ENCODE measurements around the gene GABRD. TPM values are rescaled to one million over a fixed set of nuclear protein-coding genes. Genes with fewer than 3 reads are reported as not detected.
A peak's percentile ranks its signal among the peaks of the same experiment; 100 is the strongest.

GABRD gene
- total RNA-seq, 1 donor from 2014 or later = not detected

- no peak for DNase-seq (ENCODE audit: low spot score)
- ATAC-seq = no peak
These were observed 14.0 kb downstream of the GABRD start for GRCh38 chr1:2033165-2033564.

GRCh38 chr1:2036287-2036686 is 17.1 kb downstream of the GABRD start:
- ATAC-seq (no peak), DNase-seq (ENCODE audit: low spot score) (no peak)

DNA sequence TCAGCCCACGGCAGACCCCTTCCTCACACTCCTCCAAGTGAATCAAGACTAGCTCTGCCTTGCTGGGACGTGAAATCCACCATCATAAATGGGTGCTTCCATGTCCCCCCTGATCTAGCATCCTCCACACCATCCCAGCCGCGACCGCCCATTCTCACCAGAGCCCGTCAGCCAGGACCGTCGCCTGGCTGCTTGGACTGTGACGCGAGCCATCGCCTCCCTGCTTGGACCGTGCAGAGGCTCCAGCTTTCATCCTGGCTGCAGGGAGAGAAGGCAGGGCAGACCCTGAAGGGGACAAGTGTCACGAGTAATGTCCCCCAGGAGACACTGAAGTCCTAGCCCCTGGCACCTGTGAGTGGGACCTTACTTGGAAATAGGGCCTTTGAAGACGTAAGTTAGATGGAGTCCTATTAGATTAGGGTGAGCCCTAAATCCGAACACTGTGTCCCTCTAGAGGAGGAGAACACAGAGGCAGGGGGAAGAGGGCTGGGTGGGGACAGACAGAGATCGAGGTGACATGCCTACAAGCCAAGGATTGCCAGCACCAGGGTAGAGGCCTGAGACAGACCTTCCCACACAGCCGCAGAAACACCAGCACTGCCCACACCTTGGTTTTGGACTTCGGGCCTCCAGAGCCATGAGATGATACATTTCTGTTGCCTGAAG is 18.3 kb downstream of the GABRD start:
- no peak for DNase-seq (ENCODE audit: low spot score)
- ATAC-seq = peak; percentile 14

GRCh38 chr1:2038229-2038628 is 19.1 kb downstream of the GABRD start:
- ATAC-seq (no peak), DNase-seq (ENCODE audit: low spot score) (no peak)

DNA sequence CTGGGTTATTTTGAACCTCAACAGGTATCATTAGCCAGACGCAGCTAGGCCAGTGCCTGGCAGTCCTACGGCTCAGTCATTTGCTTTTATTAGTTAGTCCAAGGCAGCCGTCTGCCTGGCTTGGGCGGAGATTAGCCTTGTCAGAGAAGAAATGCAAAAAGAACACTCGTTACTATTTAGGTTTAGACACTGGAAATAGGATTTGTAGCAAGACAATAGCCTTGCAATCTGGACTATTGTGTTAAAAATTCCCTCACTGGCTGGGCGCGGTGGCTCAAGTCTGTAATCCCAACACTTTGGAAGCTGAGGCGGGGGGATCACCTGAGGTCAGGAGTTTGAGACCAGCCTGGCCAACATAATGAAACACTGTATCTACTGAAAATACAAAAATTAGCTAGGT is 20.1 kb downstream of the GABRD start:
- ATAC-seq (no peak), DNase-seq (ENCODE audit: low spot score) (no peak)

DNA sequence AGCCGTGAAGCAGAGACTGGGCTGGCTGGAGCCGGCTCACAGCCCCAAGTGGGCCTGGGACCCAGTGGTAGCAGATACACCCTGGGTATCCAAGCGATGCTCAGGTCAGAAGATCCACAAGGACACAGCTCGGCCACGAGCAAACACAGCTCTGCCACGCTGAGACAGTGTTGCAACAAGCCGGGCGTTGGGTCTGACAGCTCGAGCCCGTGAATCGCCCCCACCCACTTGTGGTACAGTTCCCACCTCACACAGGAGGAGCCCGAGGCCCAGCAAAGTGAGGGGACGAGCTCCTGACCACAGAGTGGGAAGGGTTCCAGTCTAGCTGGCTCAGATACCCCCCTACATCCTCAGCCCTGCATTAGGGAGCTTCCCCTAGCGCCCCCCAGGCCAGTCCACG is 22.2 kb downstream of the GABRD start:
- no peak for ATAC-seq
- no peak for DNase-seq (ENCODE audit: low spot score)

DNA sequence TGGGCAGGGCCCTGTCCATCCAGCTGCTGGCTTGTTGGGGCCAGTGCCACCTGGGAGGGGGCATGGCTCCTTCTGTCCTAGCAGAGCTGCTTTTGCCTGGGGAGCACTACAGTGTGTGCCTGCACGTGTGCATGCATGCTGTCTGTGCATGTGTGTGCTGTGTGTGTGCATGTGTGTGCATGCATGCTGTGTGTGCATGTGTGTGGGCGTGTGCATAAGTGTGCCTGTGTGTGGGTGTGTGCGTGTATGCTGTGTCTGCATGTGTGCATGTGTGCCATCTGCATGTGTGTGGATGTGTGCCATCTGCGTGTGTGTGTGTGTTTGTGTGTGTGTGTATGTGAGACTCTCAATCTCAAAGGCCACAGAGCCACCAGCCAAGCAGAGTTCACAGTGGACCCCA is 22.7 kb downstream of the GABRD start:
- no peak for ATAC-seq
- no peak for DNase-seq (ENCODE audit: low spot score)

DNA sequence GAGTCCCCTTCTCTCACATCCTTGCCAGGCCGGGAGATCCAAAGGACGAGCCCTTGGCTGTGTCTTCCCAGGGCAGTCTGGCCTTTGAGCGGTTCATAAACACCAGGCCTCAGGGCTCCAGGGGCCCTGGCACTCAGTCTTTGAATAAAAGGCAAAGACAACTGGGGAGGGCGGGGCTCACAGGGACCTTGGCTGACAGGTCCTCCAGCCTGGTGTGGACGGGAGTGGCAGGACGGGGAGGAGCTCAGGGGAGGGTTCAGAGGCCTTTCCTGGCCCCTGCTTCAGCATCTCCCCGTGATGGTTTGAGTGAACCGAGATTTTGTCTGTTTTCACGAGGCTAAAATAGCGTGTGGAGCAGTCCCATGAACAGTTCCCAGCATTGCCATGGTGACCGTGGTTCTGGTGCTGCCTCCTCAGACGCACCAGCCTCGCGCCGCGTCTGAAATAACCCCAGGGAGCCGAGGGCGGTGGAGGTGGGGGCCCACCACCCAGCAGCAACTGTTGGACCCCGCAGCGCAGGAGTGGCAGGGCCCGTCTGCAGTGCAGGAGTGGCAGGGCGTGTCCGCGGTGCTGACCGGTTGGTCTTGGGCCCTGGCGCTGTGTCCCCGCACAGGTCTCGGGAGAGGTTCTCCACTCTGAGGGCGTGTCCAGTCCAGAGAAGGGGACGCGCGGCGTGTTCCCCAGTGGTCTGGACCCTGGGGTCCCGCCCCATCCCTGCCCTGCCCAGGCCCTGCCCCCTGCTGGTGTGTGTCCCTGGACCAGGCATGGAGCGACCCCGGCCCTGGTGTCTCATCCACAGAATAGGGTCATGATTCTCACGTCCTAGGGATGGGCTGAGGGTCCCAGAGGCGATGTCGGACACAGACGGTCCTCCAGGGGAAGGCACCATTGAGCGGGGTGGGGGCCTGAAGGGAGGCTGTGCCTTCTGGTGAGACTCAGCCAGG is 24.0 kb downstream of the GABRD start:
- ATAC-seq = no peak
- DNase-seq (ENCODE audit: low spot score) = no peak

DNA sequence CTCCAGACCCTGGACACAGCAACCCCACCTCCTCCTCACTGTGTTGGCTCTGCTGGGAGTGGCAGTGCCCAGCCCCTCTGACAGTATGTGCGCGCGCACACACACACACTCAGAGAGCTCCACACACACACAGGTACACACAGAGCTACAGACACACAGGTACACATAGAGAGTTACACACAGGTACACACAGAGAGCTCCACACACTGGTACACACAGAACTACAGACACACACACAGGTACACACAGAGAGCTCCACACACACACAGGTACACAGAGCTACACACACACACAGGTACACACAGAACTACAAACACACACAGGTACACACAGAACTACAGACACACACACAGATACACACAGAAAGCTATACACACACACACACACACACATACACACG is 24.7 kb downstream of the GABRD start:
- ATAC-seq (no peak), DNase-seq (ENCODE audit: low spot score) (no peak)

GRCh38 chr1:2044510-2045319 is 25.6 kb downstream of the GABRD start:
- peak; percentile 51 for ATAC-seq
- DNase-seq (ENCODE audit: low spot score) = peak; percentile 77

DNA sequence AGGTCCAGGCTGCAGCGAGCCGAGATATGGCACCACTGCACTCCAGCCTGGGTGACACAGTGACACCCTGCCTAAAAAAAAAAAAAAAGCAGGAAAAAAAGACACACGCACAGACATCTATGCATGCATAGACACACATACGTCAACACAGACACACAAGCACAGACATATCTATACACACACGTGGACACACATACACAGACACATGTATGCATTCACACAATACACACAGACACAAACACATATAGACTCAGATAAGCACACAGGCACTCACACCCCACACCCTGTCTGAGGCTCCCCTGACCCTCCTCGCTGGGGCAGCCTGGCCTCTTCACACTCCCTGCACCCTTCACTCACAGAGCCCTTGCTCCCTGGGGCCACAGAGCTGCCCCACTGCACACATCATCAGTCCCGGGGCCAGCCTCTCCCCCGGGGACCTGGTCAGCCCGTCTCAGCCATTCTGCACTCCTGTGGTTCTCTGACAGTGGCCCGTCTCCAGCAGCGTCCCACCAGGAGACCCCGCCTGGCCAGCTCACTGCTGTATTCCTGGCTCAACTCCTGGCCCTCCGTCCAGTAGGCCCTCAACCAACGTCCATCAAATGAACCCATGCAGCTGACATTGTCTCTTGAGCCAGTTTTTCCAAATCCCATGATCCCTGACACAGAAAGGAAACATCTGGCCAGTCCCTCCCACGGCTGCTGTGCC is 26.5 kb downstream of the GABRD start:
- no peak for ATAC-seq
- DNase-seq (ENCODE audit: low spot score) = no peak

DNA sequence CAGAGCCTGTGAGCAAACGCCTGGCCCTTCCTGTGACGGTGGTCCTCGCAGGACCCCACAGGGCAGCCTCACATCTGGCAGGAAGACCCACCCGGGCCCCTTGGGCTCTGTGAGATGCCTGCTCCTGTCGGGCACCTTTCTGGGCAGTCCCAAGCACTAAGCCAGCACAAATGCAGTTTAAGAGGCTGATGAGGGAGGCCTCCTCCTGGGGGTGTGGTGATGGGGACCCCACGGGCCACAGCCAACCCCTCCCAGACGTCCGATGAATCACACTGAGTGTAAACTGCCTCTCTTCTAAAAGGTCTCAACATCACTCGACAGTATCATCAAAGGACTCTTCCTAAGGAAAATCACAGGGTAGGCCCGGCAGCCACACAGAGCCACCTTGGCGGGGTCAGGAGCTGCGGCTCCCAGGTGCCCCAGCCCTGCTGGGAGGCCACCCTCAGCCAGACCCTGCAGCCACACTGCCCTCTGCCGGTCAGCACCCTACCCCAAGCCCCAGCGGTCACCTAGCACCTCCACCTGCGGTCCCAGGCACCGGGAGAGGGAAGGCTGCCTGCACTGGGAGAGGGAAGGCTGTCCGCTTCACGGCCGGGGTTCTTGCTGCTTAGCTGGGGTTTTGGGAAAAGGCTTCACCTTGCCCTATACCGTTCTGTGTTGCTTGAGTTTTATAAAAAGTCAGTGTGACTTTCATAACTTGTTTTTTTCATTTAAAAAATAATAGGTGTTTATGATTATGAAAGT is 27.2 kb downstream of the GABRD start:
- ATAC-seq (peak; percentile 57), DNase-seq (ENCODE audit: low spot score) (peak; percentile 88)

DNA sequence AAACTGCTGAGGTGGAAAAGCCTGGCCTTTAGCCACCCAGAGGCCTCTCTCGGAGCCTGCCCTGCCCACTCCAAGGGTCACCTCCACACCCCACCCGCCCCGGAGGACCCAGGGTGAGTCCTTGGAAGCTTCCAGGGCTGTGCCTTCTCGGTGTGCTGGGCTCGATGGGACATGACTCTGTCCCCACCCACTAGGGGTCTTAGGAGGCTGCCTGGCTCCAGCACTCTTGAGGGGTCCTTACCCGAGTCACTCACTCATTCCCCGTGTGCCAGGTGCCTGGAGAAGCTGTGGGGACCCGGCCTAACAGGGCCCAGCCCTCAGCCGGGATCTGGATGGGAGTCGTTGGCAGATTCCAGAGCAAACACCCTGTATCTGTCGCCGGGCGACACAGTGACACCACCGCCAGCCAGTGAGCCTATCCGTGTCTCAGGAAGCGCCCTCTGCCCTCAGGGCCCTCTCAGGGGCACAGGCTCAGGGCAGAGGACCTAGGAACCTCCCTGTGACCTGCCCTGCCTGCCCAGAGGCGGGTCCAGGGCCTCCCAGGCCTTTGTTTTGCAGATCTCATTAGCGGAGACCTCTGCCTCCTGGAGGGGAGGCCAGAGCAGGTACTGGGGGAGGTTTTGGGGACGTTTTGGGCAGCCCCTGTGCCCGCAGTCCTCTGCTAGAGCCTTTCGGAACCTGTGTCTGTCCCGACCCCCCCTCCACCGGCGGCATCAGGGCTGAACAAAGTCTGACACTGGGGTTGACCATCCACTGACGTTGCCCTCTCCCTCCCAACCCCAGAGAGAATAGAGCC is 28.0 kb downstream of the GABRD start:
- DNase-seq (ENCODE audit: low spot score) (peak; percentile 94), ATAC-seq (peak; percentile 67)

GRCh38 chr1:2047749-2048729 is 28.9 kb downstream of the GABRD start:
- ATAC-seq = no peak

GRCh38 chr1:2049225-2049717 is 30.1 kb downstream of the GABRD start:
- DNase-seq (ENCODE audit: low spot score) (peak; percentile 73), ATAC-seq (peak; percentile 16)

More at GRCh38 chr1:2047749-2048729, 28.9 kb downstream of the GABRD start:
- DNase-seq (ENCODE audit: low spot score) = peak; percentile 87

DNA sequence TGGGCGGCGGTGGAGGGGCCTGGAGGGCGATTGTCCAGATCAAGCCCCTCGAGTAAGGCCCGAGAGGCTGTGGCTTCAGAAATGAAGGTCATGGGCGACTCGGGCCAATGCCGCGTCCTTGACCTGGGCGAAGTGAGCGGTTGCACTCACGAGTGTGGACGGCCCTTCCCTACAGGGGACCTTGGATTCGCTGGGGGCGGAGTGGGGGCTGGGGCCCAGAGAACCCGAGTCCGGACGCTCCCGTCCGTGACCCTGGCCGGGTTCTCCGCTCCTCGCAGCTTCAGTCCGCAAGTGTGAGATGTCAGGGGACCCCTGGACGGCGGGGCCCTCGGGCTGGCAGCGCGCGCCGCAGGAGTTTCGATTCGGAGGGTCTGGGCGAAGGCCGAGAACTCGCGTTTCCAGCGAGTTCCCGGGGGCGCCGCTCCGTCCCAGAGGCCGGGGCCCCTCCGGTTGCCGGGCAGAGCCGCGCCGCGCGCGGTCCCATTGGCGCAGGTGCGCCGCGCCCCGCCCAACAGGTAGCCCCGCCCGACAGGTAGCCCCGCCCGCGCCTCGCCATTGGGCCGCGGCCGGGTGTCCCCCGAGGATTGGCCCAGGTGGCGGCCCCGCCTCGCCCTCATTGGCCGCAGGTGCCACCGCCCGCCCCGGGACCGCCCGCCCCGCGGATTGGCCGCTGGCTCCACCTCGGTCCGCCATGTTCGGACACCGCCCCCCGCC is 30.7 kb downstream of the GABRD start, which contains the start of gene PRKCZ:
Gene PRKCZ, plus strand, starts transcription at position 694 of the 714 bp plus-strand sequence. CDS start 220 bp downstream, outside the sequence.
- ATAC-seq (peak; percentile 71), DNase-seq (ENCODE audit: low spot score) (peak; percentile 97)

- DNase-seq (ENCODE audit: low spot score) (no peak), ATAC-seq (no peak)
These were observed 31.3 kb downstream of the GABRD start for GRCh38 chr1:2050461-2050792.
